HG03521 (cell line): ENCODE measurements around the gene PMPCB.
A peak's percentile ranks its signal among the peaks of the same experiment; 100 is the strongest.

Source experiments
- ATAC-seq: cut with Tn5 transposase; IDR thresholded peaks from one replicate; pipeline ENCODE4 v1.9.1; 2021; ENCODE audit warnings: mild to moderate bottlenecking, moderate library complexity; ENCODE audit not compliant: unreplicated experiment

Gene PMPCB

DNA sequence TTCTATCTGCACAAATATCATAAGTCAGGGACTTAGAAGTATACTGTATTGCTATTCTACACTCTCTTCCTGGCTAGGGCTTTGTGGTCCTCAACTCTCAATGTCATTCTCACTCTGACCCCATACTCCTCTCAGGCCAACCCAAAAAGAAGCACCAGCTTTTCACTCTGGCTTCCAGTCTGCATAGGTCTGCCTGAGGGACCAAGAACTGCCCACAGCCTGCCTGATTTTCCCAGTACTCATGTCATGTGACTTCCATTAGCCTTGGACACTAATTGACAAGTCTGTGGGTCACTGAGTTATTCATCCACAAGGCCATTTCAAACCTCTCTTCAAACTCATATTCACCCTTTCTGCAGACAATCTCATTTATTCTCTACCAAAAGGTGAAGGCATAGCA lies 19.8 kb downstream of the PMPCB start:
- ATAC-seq: no peak

DNA sequence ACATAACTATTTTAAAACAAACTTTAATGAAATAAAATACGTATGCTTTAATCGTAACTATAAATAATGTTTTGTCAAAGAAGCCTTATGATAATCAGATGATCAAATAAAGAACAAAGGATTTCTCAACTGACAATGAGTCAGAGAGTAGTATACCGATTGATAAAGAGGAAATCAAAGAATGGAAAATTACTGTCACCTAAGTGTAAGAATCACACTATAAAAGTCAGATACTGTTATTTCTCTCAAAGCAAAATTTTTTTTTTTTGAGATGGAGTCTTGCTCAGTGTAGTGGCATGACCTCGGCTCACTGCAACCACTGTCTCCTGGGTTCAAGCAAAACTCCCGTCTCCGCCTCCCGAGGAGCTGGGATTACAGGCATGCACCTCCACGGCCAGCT lies 28.5 kb downstream of the PMPCB start:
- no peak for ATAC-seq

GRCh38 chr7:103336761-103337160 lies 39.5 kb downstream of the PMPCB start:
- ATAC-seq: no peak

- ATAC-seq: no peak
These were observed 41.6 kb downstream of the PMPCB start for GRCh38 chr7:103338864-103339263.

GRCh38 chr7:103341466-103341865 lies 44.2 kb downstream of the PMPCB start:
- ATAC-seq: no peak

DNA sequence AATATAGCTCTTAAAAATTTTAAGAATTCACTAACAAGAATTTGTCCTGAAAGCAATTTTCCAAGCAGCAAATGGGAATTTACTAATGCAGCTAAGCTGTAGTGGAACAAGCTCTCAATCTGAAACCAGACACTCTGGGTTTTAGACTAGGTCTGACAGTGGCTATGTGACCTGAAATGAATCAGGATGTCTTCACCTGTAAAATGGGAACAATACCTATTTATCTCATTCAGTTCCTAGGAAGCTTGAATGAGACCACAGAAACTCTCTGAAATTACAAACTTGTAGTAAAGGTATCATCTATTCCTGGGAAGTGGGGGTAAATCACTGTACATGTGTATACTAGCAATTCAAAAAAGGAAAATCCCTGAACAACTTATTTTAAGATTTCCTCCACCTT lies 46.1 kb downstream of the PMPCB start:
- ATAC-seq: no peak

GRCh38 chr7:103343758-103344452 lies 46.7 kb downstream of the PMPCB start:
- peak; percentile 11 for ATAC-seq

DNA sequence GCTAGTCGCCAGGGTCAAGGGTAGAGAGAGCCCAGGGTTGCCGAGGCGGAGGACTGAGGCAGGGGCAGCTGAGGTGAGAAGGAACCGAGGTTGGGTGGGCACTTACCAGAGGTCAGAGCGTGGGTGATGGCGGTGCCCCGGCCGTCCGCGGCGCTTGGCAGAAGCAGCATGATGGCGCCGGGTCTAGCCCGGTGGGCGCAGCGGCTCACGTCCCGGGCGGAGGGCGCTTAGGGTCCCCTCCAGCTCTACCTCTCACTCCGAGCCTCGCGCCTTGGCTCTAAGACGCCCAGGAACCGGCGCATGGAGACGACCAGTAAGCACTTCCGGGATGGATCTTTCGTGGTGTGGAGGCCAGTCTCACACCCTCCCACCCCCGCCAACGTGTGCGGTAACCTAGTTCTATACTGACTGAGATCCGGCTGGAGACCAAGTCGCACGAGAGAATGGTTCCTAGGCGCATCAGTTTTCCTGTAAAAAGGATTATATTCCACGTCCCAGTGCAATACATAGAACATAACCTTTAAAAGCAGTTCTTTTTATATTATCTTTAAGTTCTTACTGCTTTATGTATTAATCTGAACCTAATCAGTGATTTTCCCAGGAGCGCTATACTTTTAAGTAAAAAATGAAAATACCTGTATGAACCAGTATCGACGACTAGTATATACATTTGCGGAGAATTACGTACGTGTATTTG lies 47.4 kb downstream of the PMPCB start, which contains the start of gene DNAJC2:
TSS of gene DNAJC2 (minus strand) at position 315 of the 697 bp plus-strand sequence. CDS start at position 170, 145 bp downstream.
- peak; percentile 69 for ATAC-seq

DNA sequence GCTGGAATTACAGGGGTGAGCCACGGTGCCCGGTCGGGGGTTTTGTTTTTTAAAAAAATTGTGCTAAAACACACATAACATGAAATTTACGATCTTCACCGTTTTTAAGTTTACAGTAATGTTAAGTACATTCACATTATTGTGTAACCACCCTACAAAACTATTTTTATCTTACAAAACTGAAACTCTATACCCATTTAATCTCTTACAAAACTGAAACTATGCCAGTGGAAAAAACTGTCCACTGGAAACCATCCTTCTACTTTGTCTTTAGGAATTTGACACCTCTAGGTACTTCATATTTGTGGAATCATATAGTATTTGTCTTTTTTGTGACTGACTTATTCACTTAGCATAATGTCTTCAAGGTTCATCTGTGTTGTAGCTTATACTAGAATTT lies 49.2 kb downstream of the PMPCB start:
- ATAC-seq: no peak

DNA sequence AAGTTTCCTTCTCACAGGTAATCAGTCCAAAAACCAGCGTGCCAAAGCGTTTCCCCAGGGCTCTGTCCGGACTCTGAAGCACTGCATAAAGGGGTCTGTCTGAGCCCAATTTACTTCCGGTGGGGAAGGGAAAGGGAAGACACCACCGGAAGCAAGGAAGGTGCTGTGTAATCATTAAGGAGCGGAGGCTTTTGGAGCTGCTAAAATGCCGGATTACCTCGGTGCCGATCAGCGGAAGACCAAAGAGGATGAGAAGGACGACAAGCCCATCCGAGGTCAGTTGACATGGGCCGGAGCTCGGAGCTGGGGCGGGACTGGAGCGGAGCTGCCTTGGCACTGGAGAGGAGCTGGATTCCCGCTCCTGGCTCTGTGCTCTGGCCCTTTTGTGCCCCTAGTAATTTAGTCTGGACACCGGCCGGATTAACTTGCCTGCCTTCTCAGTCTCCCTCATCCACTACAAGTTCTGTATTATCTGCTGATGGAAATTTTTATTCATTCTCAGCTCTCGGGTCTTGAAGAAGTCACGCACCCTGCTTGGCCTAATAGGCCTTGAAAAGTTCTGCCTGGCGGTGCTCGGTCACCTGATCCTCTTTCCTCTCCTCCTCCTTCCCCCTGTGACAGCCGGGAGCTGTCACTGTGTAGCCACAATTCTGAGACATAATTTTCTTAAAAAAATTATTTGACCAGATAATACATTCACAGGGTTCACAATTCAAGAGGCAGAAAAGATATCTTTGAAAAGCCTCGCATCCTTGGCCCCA lies 50.5 kb downstream of the PMPCB start, which contains the start of gene PSMC2:
TSS of gene PSMC2 (plus strand) at position 137 of the 761 bp plus-strand sequence. CDS start at position 206, 69 bp downstream.
- peak; percentile 61 for ATAC-seq

GRCh38 chr7:103348452-103348851 lies 51.2 kb downstream of the PMPCB start:
- no peak for ATAC-seq

DNA sequence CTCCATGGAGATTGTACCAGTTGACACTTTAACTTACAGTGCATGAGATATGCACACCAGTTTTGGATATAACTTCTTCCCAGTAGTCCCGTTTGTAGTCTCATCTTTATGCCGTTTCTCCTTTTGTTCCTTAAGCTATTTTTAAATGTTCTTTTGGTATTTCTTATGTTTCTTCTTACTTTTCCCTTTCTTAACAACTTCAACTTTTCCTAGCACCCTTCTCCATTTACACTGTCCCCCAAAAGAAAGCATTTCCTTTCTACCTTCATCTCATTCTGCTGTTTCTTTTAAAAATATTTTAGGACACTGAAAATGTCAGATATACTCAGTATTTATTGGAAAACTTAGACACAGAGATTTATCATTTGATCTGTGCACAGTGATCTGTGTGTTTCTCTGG lies 51.7 kb downstream of the PMPCB start:
- no peak for ATAC-seq

GRCh38 chr7:103349805-103350204 lies 52.6 kb downstream of the PMPCB start:
- ATAC-seq: no peak
